Measurements from ENCODE around the gene KLRC3.

Gene KLRC3

GRCh38 chr12:10362828-10363657 is 57.4 kb downstream of the KLRC3 start (continued):
- TF ChIP-seq ZNF70 (CRISPR knock-in tag; IDR thresholded peaks at IDR 0.05) (no peak), ZNF565 (CRISPR knock-in tag; conservative IDR thresholded peaks at IDR 0.05; ENCODE audit: low read depth) (no peak), TSHZ2 (CRISPR knock-in tag; IDR thresholded peaks at IDR 0.05) (no peak)

- TF ChIP-seq TSHZ2 (CRISPR knock-in tag; IDR thresholded peaks at IDR 0.05) = no peak
- no peak for TF ChIP-seq CREB5 (CRISPR knock-in tag; IDR thresholded peaks at IDR 0.05; ENCODE audit: low read depth)
- no peak for TF ChIP-seq BACH2 (CRISPR knock-in tag; IDR thresholded peaks at IDR 0.05; ENCODE audit: borderline replicate concordance)
- no peak for TF ChIP-seq RARB (CRISPR knock-in tag; IDR thresholded peaks at IDR 0.05)
- no peak for TF ChIP-seq CSRNP3 (CRISPR knock-in tag; IDR thresholded peaks at IDR 0.05)
- TF ChIP-seq SNAI2 (CRISPR knock-in tag; IDR thresholded peaks at IDR 0.05) = no peak
- no peak for TF ChIP-seq TCF4 (CRISPR knock-in tag; IDR thresholded peaks at IDR 0.05; ENCODE audit: borderline replicate concordance)
- no peak for TF ChIP-seq ZFP3 (CRISPR knock-in tag; IDR thresholded peaks at IDR 0.05)
- no peak for TF ChIP-seq OSR1 (CRISPR knock-in tag; IDR thresholded peaks at IDR 0.05)
- no peak for TF ChIP-seq PPARA (CRISPR knock-in tag; IDR thresholded peaks at IDR 0.05; ENCODE audit: borderline replicate concordance)
- TF ChIP-seq TOX (CRISPR knock-in tag; IDR thresholded peaks at IDR 0.05; ENCODE audit: borderline replicate concordance) = no peak
- TF ChIP-seq ZNF565 (CRISPR knock-in tag; conservative IDR thresholded peaks at IDR 0.05; ENCODE audit: low read depth) = no peak
- TF ChIP-seq ZFP30 (CRISPR knock-in tag; IDR thresholded peaks at IDR 0.05) = no peak
Measured at GRCh38 chr12:10362325-10362724, 58.1 kb downstream of the KLRC3 start.

More at GRCh38 chr12:10362325-10362724, 58.1 kb downstream of the KLRC3 start:
- no peak for ATAC-seq

Measured in SK-N-SH treated with all-trans-retinoic acid at 6 μM for 48 hours (cell line).